Measurements from ENCODE around the gene SPATA32. TPM values are rescaled to one million over a fixed set of nuclear protein-coding genes. Genes with fewer than 3 reads are reported as not detected.

SPATA32 gene
- total RNA-seq, 1 donor from 2014 or later = 0.24 TPM

DNA sequence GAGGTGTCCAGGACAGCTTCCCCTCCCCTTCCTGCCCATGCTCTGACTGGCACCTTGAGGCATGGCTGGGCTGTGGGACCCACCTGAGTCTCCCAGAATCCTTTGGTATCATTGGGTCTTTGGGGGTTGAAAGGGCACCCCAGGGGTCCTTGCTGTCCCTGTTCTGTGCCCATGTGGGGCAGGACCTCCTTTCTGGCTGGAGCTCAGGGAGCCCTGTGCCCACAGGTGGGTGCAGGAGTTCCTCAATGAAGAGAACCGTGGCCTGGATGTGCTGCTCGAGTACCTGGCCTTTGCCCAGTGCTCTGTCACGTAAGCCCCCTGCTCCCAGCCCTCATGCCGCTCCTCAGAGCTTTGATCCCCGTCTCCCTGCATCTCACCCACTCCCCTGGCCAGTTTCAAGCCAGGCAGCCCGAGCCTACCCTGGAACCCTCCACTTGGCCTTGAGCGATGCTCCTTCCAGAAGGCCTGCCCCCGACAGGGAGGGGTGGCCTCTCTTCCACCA lies 28.4 kb downstream of the SPATA32 start:
- TF ChIP-seq, protein P1, sequence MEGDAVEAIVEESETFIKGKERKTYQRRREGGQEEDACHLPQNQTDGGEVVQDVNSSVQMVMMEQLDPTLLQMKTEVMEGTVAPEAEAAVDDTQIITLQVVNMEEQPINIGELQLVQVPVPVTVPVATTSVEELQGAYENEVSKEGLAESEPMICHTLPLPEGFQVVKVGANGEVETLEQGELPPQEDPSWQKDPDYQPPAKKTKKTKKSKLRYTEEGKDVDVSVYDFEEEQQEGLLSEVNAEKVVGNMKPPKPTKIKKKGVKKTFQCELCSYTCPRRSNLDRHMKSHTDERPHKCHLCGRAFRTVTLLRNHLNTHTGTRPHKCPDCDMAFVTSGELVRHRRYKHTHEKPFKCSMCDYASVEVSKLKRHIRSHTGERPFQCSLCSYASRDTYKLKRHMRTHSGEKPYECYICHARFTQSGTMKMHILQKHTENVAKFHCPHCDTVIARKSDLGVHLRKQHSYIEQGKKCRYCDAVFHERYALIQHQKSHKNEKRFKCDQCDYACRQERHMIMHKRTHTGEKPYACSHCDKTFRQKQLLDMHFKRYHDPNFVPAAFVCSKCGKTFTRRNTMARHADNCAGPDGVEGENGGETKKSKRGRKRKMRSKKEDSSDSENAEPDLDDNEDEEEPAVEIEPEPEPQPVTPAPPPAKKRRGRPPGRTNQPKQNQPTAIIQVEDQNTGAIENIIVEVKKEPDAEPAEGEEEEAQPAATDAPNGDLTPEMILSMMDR (IDR thresholded peaks at IDR 0.05; ENCODE audit: unreplicated experiment) = no peak
- Mint-ChIP-seq H3K4me1 (ENCODE audit: low read depth) (no peaks in the 10 kb centered on the region), H3K27ac (no peak overlapping the region), H3K9me3 (ENCODE audit: low read depth) (no peaks in the 10 kb centered on the region), H3K36me3 (ENCODE audit: insufficient read depth) (no peaks in the 10 kb centered on the region), H3K27me3 (peaks cover 58% of the 10 kb centered on the region), H3K4me3 (ENCODE audit: low read depth) (no peak overlapping the region)
- DNase-seq (ENCODE audit: low spot score, unreplicated experiment) = no peak

DNA sequence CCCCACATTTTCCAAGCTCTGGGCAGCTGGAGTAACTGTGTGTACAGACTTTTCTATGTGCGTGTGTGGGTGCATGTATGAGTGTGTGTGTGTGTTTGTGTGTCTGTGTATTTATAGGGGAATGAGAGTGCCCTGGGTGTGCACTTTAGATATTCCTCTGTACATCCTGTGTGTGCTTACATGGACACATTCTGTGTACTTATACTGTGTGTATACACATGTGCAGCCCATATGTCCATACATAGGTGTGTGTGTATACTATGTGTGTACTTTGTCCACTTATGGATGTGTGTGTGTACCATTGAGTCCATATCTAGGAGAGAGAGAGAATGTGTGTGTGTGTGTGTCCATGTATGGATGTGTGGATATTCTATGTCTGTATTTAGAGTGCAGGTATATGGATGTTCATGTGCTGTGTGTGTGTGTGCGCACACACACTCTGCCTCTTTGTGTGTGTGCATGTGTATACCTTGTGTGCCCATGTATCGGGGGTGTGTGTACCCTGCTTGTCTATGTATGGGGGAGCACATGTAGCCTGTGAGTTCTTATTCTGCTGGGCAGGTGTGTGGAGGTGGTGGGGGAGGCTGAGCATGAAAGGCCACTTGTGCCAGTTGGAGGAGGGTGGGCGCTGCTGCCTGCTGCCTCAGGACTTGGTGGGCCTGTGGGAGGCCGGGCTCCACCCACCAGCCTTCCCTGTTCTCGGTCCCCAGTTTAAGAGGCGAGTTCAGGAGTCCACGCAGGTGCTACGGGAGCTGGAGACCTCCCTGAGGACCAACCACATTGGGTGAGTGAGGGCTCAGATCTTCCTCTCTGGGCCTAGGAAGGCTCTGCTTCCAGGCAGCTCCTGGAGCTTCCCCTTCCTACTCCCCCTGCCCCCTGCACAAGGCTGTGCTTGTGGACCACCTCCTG lies 29.1 kb downstream of the SPATA32 start:
- Mint-ChIP-seq H3K4me3 (ENCODE audit: low read depth) (no peak overlapping the region), H3K4me1 (ENCODE audit: low read depth) (no peaks in the 10 kb centered on the region), H3K27ac (no peak overlapping the region), H3K27me3 (peaks cover 56% of the 10 kb centered on the region), H3K9me3 (ENCODE audit: low read depth) (no peaks in the 10 kb centered on the region), H3K36me3 (ENCODE audit: insufficient read depth) (no peaks in the 10 kb centered on the region)
- DNase-seq (ENCODE audit: low spot score, unreplicated experiment) = no peak
- TF ChIP-seq, protein P1 (IDR thresholded peaks at IDR 0.05; ENCODE audit: unreplicated experiment) = no peak

DNA sequence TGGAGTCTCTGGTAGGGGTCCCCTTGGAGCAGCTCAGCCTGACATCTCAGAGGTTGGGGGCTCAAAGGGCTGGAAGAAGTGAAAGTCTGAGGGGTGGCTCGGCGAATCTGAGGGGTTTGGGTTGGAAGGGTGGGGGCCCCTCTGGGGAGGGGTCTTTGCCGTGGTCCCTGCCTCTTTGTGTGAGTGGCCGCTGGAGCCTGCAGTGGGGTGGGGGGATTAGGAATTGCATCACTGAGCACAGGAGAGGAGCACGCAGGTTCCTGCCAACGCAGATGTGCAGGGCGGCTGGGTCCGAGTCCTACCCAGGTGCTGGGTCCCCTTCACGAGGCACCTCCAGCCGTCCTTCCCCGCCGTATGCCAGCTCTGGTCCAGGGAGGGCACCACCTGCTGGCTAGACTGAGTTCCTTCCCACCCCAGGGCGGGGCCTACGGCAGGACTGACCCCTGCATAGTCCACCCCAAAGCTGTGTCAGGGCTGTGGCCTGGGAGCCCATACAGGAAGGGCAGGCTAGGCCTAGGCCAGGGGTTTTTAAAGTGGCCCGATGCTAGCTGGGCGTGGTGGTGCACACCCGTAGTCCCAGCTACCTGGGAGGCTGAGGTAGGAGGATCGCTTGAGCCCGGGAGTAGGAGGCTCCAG lies 30.3 kb downstream of the SPATA32 start:
- no peak overlapping the region for H3K27ac Mint-ChIP-seq
- no peak for DNase-seq (ENCODE audit: low spot score, unreplicated experiment)
- no peaks in the 10 kb centered on the region for H3K36me3 Mint-ChIP-seq (ENCODE audit: insufficient read depth)
- no peaks in the 10 kb centered on the region for H3K4me1 Mint-ChIP-seq (ENCODE audit: low read depth)
- H3K4me3 Mint-ChIP-seq (ENCODE audit: low read depth) = no peak overlapping the region
- H3K9me3 Mint-ChIP-seq (ENCODE audit: low read depth) = no peaks in the 10 kb centered on the region
- TF ChIP-seq, protein P1 (IDR thresholded peaks at IDR 0.05; ENCODE audit: unreplicated experiment) = peak; percentile 55
- H3K27me3 Mint-ChIP-seq = peaks cover 51% of the 10 kb centered on the region

DNA sequence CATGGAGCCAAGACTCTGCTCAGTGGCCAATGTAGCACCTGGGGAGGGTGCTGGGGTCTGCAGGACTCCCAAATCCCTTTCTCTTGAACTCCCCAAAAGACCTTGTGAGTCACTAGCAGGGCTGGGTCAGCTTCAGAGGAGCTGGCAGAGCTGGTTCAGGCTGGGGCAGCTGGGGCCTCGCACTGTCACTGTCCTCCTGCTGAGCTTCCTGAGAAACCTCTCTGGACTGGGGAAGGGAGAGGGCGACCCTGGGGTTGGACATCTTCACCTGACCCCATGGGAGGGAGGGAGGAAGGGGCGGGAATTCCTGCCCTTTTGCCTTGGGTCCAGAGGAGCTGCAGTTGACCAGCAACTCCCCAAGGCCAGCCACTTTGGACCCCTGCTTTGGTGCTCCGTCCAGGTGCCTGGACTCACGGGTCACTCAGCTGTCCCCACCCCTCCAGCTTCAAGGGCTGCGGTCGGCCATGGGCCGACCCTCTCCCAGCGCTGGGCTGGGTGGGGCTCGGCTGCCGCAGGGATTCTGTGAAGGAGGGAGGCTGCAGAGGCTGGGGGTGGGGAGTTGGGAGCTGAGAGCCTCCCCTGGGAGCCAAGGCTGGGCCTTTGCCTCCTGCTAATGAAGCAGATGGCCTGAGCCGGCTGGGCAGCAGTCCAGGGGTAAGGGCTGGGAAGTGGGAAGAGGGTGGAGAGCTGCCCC lies 31.0 kb downstream of the SPATA32 start:
- no peaks in the 10 kb centered on the region for H3K36me3 Mint-ChIP-seq (ENCODE audit: insufficient read depth)
- H3K9me3 Mint-ChIP-seq (ENCODE audit: low read depth) = no peaks in the 10 kb centered on the region
- no peak for DNase-seq (ENCODE audit: low spot score, unreplicated experiment)
- H3K4me1 Mint-ChIP-seq (ENCODE audit: low read depth) = no peaks in the 10 kb centered on the region
- H3K27ac Mint-ChIP-seq = no peak overlapping the region
- TF ChIP-seq, protein P1 (IDR thresholded peaks at IDR 0.05; ENCODE audit: unreplicated experiment) = no peak
- H3K4me3 Mint-ChIP-seq (ENCODE audit: low read depth) = no peak overlapping the region
- peaks cover 55% of the 10 kb centered on the region for H3K27me3 Mint-ChIP-seq

DNA sequence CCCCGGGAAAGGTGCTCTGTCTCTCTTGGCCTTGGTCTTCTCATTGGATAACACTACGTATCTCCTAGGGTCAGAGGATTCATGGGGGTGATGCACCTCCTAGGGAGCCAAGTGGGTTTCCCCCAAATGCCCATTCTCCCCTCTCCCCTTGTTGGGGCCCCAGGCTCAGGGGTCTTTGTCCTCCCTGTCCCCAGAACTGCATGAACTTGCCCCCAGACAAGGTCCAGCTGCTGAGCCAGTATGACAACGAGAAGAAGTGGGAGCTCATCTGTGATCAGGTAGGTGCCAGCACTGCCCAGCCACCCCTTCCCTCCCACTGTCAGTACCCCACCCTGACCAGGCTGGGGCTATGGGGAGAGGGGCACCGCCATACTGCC lies 31.5 kb downstream of the SPATA32 start:
- Mint-ChIP-seq H3K27me3 (peaks cover 55% of the 10 kb centered on the region), H3K36me3 (ENCODE audit: insufficient read depth) (no peaks in the 10 kb centered on the region), H3K4me3 (ENCODE audit: low read depth) (no peak overlapping the region), H3K4me1 (ENCODE audit: low read depth) (no peaks in the 10 kb centered on the region), H3K27ac (no peak overlapping the region), H3K9me3 (ENCODE audit: low read depth) (no peaks in the 10 kb centered on the region)
- DNase-seq (ENCODE audit: low spot score, unreplicated experiment) = no peak
- TF ChIP-seq, protein P1 (IDR thresholded peaks at IDR 0.05; ENCODE audit: unreplicated experiment) = no peak

All from progenitor cell of endocrine pancreas (in vitro differentiated cells).